GM19025 (cell line): ENCODE results near the gene FBXL13.
"Not testable (repeated sequence)": the region's sequence is repeated elsewhere in the genome, so short reads cannot be mapped to it uniquely, and the experiment has no call there.

Experiments used
- ATAC-seq: cut with Tn5 transposase; IDR thresholded peaks from one replicate; pipeline ENCODE4 v1.9.1; 2021; ENCODE audit warnings: mild to moderate bottlenecking, low read depth, moderate library complexity; ENCODE audit not compliant: unreplicated experiment

Gene FBXL13

DNA sequence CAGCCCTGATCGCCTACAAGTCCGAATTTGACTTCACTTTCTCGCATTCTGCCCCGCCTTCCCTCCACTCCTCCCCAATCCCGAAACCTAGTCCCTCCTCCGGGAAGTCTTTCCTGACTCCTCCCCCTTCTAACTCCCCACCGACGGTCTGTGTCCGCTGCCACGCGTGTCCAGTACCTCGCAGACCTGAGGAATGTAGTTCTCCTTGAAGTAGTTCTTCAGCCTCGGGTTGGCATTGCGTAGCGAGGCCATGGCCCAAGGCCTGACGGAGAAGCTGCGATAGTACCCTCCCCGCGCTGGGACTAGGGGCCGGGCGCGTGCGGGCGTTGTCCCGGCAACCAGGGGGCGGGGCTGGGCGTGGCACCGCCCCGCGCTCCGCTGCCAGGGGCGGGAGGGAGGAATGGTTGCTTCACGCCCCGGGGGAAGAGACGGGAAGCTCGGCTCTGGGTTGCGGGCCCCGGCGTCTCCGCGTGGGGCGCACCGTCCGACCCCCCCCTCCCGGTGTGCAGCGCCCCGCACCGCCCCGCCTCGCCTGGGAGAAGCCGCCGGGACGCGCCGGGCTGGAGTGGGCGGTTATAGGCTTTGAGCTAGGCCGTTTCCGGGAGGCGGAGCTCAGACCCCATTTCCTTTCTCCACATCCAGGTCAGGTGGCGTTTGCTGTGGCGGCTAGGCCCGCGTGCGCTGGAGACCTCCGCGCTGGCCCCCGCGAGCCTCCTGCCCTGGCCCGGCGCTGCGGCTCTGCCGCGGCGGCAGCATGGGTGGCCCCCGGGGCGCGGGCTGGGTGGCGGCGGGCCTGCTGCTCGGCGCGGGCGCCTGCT lies at the start of gene FBXL13, which contains the start of gene ARMC10:
FBXL13 (minus strand) TSS at position 278 of the 818 bp plus-strand sequence.
ARMC10 (plus strand) TSS at position 622 of the 818 bp plus-strand sequence; CDS start at position 755, 133 bp downstream.
- peak; percentile 92 for ATAC-seq

DNA sequence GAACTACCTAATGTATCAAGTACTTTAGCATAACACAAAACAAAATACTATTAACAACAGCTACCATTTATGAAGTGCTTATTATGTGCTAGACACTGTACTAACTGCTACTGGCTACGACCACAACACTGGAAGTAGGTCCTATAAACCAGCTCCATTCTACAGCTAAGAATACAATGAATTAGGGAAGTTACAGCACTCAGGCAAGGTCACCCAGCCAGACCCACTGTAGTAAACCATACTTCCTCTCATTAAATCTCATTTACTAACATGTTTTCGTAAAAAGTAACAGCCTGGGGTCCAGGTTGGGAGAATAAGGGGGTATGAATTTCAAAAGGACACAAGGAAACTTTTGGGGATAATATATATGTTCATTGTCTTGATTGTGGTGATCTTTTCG lies 48.9 kb upstream of the FBXL13 start:
- no peak for ATAC-seq

DNA sequence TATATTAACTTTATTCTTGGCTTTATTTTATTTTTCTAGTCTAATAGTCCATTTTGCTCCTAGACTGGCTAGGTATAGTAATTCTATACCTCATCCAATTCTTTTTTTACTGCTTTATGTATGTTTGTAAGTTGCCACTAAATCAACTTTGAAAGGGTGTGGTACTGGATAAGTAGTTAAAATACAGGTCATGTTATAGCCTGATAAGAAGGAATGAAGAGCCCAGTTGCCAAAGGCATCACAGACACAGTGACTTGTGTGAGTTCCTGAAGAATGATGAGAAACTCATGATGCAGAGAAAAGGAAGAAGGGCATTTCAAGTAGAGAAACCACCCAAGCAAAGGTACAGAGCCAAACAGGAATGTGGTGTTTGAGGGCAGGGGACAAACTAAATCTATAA lies 47.0 kb upstream of the FBXL13 start:
- ATAC-seq, result no peak

DNA sequence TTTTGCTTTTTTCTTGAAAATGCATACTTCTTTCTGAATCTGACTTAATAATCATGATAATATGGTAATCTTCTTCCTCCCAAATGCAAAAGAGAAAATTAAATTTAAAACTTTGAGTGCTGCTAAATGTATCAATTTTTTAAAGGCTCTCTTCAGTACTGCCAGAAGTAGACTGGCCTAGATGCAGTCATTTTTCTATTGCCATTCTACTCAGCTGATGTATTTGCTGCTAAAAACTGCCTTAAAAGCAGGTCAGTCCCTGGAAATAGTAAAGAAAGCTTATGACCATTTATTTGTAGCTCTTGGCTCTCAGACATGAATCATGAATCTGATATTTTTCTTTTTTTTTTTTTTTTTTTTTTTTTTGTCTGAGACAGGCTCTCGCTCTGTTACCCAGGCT lies 45.8 kb upstream of the FBXL13 start:
- no peak for ATAC-seq

DNA sequence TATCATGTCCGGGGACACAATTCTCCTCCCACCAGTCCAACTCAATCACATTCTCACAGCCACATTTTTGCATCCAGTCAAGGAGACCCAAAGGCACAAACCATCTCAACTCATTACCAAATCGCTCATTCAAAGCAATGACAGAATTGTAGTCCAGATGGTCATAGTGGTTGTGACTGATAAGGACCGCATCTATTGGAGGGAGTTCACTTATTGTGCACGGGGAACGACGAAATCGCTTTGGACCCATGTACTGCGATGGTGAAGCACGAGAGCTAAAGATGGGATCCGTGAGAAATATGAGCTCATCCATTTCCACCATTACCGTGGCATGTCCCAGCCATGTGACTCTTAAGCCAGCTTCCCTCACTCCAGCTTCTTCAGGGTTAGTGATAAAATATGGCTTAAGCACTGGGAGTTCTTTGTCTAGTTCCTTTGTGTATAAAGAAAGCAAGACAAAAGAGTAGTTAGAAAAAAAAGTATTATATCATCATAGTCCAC lies 45.2 kb upstream of the FBXL13 start:
- no peak for ATAC-seq

DNA sequence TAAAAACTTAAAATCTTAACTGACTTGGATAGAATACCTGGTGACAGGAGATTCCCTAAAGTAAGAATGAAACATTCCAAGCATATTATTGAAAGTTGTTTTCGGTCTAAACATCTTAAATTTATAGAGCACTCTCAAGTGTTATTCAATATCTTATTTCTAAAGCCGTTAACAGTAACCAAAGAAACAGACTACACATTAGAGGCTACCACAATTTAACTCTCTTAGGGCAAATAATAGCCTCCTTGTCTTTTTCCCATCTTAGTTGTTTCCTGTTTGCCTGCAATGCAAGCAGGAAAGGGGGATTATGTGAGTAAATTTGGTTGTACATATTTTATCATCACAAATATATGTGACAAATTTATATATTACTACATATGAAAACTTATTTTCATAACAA lies 42.9 kb upstream of the FBXL13 start:
- no peak for ATAC-seq

DNA sequence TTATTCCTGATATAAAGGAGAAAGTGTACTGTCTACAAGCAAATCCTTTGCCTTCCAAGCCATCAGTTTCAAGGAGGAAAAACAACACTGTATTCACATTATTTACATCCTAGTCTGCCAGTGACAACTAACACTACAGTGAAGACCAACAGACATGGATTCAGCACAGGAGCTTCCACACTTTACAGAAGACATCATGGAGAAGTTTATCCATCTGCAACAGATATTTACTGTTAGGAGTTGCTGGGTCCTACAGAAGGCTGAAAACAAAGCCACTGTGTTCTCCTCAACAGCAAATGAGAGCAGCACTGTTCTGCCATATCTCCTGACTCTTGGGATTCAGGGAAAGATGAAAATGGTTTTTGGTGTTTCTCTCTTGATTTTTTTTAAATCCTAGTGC lies 42.4 kb upstream of the FBXL13 start:
- no peak for ATAC-seq

DNA sequence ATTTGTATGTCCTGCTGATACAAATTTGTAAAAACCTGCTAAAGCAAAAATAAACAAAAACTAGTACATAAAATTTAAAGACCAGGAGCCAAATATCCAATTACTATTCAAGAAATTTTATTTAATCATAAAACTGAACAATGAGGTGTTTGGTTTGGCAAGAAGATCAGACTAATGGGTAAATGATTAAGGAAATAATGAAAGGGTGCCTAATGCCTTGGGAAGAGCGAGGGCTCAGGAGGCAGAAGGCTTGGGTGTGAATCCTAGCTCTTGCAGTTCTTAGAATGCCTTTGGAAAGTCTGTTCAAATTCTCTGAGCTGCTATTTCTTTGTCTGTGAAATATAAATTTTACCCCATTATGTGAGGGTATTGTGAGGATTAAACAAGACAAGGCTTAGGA lies 41.9 kb upstream of the FBXL13 start:
- ATAC-seq, result no peak

DNA sequence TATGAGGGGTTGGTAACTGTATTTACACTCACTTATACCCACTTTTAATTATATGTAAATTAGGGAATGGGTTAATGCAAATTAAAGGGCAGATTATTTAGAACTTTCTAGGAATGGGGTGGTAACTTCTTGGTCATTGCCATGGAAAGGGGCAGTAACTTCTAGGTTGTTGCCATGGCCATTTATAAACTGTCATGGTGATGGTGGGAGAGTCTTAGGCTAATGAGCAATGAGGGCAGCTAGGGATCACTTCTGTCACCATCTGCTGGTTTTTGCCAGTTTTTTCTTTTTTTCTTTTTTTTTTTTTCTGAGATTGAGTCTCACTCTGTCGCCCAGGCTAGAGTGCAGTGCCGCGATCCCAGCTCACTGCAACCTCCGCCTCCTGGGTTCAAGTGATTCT lies 41.2 kb upstream of the FBXL13 start:
- ATAC-seq, result no peak

DNA sequence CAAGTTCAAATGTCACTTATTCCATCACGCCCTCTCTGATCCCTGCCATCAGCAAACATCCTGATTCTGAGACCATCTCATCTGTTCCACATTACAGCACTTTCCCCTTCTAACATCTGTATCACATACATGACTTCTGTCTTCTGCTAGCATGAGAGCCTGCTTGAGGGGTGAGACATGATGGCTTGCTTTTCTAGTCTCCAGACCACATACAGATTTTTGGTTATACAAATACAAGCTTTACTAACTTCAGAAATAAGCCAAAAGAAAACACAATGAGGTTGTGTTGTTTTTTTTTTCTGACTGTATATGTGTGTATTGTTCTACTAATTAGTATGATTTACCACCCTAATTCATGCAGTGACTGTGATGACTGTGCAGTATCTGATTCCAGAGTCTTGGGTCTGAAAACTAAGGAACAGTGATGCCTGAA lies 40.0 kb upstream of the FBXL13 start:
- ATAC-seq, result no peak

DNA sequence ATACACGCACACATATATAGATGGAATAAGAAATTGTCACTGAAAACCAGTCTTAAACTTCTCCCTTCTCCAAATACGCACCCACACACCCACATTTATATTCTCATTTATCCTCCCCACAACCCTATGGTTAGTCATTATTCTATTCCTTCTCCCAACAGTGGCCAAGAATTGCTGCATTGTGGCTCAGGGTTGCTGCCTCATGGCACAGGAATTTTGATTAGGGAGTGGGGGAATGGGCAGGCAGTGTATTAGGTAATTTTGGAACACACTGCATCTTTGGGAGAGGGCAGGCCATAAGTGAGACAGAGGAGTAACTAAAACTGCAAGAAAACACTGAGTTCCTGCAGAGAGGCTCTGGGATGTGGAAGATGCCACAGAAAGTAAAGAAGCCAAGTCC lies 38.6 kb upstream of the FBXL13 start:
- ATAC-seq, result no peak

DNA sequence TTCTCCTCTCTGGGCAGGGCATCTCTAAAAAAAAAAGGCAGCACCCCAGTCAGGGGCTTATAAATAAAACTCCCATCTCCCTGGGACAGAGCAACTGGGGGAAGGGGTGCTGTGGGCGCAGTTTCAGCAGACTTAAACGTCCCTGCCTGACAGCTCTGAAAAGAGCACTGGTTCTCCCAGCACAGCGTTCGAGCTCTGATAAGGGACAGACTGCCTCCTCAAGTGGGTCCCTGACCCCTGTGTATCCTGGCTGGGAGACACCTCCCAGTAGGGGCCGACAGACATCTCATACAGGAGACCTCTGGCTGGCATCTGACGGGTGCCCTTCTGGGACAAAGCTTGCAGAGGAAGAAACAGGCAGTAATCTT lies 32.1 kb upstream of the FBXL13 start:
- ATAC-seq, result not testable (repeated sequence)

DNA sequence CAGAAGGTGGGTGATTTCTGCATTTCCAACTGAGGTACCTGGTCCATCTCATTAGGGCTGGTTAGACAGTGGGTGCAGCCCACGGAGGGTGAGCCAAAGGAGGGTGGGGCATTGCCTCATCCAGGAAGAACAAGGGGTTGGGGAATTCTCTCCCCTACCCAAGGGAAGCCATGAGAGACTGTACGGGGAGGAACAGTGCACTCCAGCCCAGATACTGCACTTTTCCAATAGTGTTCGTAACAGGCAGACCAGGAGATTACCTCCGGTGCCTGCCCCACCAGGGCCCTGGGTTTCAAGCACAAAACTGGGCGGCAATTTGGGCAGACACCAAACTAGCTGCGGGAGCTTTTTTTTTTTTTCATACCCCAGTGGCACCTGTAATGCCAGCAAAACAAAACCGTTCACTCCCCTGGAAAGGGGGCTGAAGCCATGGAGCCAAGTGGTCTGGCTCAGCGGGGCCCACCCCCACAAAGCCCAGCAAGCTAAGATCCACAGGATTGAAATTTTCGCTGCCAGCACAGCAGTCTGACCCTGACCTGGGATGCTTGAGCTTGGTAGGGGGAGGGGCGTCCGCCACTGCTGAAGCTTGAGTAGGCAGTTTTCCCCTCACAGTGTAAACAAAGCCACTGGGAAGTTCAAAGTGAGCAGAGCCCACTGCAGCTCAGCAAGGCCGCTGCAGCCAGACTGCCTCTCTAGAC lies 31.6 kb upstream of the FBXL13 start:
- ATAC-seq, result no peak

DNA sequence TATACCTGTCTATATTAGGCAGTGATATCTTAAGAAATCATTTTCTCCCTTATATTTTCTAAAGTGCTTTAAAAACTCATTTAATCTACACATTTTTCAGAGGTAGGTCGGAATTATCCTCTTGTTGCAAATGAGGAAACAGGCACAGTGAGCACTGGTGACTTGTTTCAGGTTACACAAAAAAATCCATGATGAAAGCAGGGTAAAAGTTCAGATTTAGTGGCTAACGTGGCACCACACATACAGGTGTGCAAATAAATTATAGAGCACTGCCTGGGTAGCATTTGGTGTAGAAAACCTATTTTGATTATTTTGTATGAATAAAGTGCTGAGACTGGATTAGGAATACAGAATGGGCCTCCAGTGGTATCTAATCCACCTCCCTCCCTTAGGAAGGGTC lies 26.9 kb upstream of the FBXL13 start:
- ATAC-seq, result no peak

DNA sequence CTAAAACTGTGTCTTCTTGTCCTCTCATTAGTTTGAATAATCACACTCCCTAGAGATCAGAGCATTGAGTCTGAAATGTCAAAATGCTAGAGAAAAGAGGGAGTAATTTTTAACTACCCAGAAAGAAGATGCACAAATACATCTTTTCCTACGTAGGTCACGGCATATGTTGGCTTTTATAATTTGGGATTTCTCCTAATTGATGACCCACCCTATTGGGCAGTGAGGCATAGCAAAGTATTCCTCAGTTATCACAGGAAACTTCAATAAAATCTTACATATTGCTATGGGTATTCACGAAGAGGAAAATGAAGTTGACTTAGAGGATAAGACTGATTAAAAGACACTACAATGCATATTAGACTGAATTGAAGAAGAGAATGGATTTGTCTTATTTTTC lies 25.8 kb upstream of the FBXL13 start:
- no peak for ATAC-seq

DNA sequence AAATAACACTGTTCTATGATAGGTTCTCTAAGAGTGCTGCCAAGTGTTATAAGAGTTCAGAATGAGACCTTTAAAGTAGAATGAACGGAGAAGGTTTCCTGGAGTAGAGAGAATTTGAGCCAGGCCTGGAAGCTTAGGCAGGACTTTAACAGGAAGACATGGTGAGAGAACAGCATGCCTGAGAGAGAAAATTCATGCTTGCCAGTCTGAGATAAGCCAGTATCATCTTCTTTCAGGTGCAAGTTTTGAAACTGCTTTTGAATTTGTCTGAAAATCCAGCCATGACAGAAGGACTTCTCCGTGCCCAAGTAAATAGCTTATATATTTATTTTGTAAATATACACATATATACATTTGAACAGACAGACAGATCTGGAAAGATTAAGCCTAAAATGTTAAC lies 22.4 kb upstream of the FBXL13 start:
- no peak for ATAC-seq

DNA sequence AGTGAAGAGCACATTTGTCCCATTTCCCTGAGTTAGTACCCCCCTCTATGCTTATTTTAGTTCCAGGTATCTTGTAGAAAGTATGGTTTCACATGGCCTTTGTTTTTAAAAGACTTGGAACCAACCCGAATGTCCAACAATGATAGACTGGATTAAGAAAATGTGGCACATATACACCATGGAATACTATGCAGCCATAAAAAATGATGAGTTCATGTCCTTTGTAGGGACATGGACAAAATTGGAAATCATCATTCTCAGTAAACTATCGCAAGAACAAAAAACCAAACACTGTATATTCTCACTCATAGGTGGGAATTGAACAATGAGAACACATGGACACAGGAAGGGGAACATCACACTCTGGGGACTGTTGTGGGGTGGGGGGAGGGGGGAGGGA lies 21.0 kb upstream of the FBXL13 start:
- not testable (repeated sequence) for ATAC-seq

DNA sequence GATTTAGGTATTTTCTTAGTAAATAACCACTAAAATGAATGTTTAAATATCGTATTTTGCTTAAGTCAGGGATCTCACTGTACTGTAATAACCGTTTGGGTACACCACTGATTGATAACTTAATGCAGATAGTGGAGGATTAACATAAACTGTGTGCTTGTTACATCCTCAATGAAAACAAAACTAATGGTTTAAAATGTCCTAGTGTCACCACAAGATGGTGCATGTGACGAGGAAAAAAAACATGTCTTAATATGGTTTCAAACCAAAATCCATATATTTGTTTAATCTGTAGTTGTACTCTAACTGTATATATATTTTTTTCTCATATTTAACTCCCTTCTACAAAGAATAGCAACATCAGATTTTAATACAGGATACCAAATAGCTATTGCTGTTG lies 19.5 kb upstream of the FBXL13 start:
- no peak for ATAC-seq

DNA sequence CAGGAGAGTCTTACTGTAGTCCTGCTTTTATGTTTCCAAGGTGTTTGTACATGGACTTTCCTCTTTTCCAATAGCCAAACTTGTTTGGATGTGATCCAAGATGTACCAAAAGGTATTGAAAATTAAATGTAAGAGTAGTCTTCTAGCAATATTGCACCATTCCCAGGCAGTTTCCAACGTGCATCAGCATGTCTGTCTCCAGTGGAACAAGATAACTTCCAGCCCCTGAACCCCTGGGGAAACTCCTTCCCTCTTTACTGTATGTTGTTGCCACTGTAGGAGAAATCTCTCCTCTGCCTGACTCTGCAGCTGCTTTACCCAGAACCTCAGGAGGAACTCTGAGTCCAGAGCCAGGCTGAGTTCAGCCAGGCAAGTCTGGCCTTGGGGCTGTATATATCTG lies 18.8 kb upstream of the FBXL13 start:
- ATAC-seq, result no peak

DNA sequence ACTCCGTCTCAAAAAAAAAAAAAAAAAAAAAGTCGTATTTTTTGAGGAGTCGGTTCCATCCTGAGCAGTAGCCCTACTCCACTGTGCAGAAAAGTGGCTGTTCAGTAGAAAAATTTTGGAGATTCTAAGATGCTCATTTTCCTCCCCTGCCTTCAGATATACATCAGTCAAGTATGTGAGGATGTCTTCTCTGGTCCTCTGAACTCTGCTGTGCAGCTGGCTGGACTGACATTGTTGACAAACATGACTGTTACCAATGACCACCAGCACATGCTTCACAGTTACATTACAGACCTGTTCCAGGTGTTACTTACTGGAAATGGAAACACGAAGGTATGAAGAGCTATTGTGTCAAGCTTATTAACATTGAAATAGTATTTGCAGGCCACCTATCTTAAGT lies 17.7 kb upstream of the FBXL13 start:
- not testable (repeated sequence) for ATAC-seq

DNA sequence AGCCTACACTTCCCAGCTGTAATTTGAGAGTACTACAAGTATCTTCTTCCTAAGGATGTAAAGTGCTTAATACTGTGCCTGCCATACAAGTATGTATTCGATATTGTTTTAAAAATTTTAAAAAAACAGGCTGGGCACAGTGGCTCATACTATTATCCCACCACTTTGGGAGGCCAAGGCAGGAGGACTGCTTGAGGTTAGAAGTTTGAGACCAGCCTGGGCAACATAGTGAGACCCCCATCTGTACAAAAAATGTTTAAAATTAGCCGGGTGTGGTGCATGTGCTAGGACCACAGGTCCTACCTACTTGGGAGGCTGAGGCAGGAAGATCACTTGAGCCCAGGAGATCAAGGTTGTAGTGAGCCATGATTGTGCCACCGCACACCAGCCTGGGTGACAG lies 8.6 kb upstream of the FBXL13 start:
- ATAC-seq, result no peak

DNA sequence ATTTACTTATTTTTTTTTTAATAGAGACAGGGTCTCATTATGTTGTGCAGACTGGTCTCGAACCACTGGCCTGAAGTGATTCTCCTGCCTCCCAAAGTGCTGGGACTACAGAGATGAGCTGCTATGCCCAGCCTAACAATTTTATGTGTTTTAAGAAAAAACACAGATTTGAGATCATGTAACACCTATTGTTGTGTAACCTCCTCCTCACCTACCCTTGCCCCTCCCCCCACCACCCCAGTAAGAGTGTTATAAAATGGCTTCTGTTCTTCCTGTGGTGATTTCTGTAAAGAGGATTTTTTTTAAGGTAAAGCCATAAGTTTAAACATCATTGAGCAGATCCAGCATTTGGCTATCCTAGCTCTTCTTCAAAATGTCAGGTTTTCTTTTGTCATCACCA lies 7.9 kb upstream of the FBXL13 start:
- ATAC-seq, result no peak
